ENCODE data around the gene UNC79. TPM values are rescaled to one million over a fixed set of nuclear protein-coding genes. Genes with fewer than 3 reads are reported as not detected.

The UNC79 gene
- polyA plus RNA-seq, 3 donors = 0.01 to 0.02 TPM; not detected in 1

- H2AFZ ChIP-seq (ENCODE audit: insufficient read depth, low read depth, low read length, poor library complexity, severe bottlenecking) = no peak overlapping the region
- no peaks in the 10 kb centered on the region for H3K4me1 ChIP-seq (ENCODE audit: control insufficient read depth in 1 of 2, insufficient read depth in 2 of 2, low read length in 2 of 2)
- H3K27me3 Mint-ChIP-seq (ENCODE audit: low read depth in 3 of 3) = peaks cover 4 to 9% (median 4%) of the 10 kb centered on the region in 3 donors
- DNase-seq = no peak
- no peaks in the 10 kb centered on the region for H3K27me3 ChIP-seq (ENCODE audit: control insufficient read depth in 2 of 2, insufficient read depth in 2 of 2, low read length in 2 of 2)
- H3K4me1 Mint-ChIP-seq = no peaks in the 10 kb centered on the region
- 74% methylated on average over 10 of the region's 11 CpGs for WGBS (ENCODE audit: insufficient coverage)
- no peak overlapping the region for H3K9ac ChIP-seq (ENCODE audit: insufficient read depth, low read length, poor library complexity, severe bottlenecking)
- no peaks in the 10 kb centered on the region for H3K79me2 ChIP-seq (ENCODE audit: insufficient read depth, low read length)
- intact Hi-C loops (cut with micrococcal nuclease) = no loop called here
- peaks cover 0 to 2% (median 0%) of the 10 kb centered on the region in 7 donors for H3K9me3 Mint-ChIP-seq
- H3K4me3 ChIP-seq (replicated peaks in 1 of 3; ENCODE audit: low read depth in 2 of 3, low read length in 3 of 3) = no peak overlapping the region
- no peaks in the 10 kb centered on the region for H3K36me3 ChIP-seq (replicated peaks in 1 of 2; ENCODE audit: control insufficient read depth in 1 of 2, insufficient read depth in 2 of 2, low read length in 2 of 2)
- H4K20me1 ChIP-seq (ENCODE audit: insufficient read depth, low read length) = no peaks in the 10 kb centered on the region
- no peak overlapping the region for H3K27ac Mint-ChIP-seq
- TF ChIP-seq, protein P1, sequence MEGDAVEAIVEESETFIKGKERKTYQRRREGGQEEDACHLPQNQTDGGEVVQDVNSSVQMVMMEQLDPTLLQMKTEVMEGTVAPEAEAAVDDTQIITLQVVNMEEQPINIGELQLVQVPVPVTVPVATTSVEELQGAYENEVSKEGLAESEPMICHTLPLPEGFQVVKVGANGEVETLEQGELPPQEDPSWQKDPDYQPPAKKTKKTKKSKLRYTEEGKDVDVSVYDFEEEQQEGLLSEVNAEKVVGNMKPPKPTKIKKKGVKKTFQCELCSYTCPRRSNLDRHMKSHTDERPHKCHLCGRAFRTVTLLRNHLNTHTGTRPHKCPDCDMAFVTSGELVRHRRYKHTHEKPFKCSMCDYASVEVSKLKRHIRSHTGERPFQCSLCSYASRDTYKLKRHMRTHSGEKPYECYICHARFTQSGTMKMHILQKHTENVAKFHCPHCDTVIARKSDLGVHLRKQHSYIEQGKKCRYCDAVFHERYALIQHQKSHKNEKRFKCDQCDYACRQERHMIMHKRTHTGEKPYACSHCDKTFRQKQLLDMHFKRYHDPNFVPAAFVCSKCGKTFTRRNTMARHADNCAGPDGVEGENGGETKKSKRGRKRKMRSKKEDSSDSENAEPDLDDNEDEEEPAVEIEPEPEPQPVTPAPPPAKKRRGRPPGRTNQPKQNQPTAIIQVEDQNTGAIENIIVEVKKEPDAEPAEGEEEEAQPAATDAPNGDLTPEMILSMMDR (IDR thresholded peaks at IDR 0.05) = no peak
- H3K36me3 Mint-ChIP-seq = no peaks in the 10 kb centered on the region
- H3K9me3 ChIP-seq (replicated peaks in 1 of 2; ENCODE audit: control insufficient read depth in 1 of 2, insufficient read depth in 1 of 2, low read length in 2 of 2) = no peaks in the 10 kb centered on the region
- no peak overlapping the region for H3K4me3 Mint-ChIP-seq
- no peak overlapping the region for H3K4me2 ChIP-seq (replicated peaks; ENCODE audit: extremely low read depth, low read length, poor library complexity, severe bottlenecking)
- no peak overlapping the region for H3K27ac ChIP-seq (ENCODE audit: low read depth in 1 of 2, low read length in 2 of 2)
Observed at GRCh38 chr14:93733231-93733630, 302.5 kb downstream of the UNC79 start.

- 80% methylated on average over 1 of the region's 6 CpGs for WGBS (ENCODE audit: insufficient coverage)
Observed at GRCh38 chr14:93733631-93734030, 302.9 kb downstream of the UNC79 start.

More at GRCh38 chr14:93733631-93734030, 302.9 kb downstream of the UNC79 start:
- H3K27ac Mint-ChIP-seq = no peak overlapping the region
- no peak for DNase-seq
- no peaks in the 10 kb centered on the region for H3K27me3 ChIP-seq (ENCODE audit: control insufficient read depth in 2 of 2, insufficient read depth in 2 of 2, low read length in 2 of 2)
- H3K36me3 Mint-ChIP-seq = no peaks in the 10 kb centered on the region
- H2AFZ ChIP-seq (ENCODE audit: insufficient read depth, low read depth, low read length, poor library complexity, severe bottlenecking) = no peak overlapping the region
- no peak overlapping the region for H3K4me3 ChIP-seq (replicated peaks in 1 of 3; ENCODE audit: low read depth in 2 of 3, low read length in 3 of 3)
- no peak overlapping the region for H3K9ac ChIP-seq (ENCODE audit: insufficient read depth, low read length, poor library complexity, severe bottlenecking)
- no peaks in the 10 kb centered on the region for H4K20me1 ChIP-seq (ENCODE audit: insufficient read depth, low read length)
- peaks cover 0 to 2% (median 0%) of the 10 kb centered on the region in 7 donors for H3K9me3 Mint-ChIP-seq
- no peaks in the 10 kb centered on the region for H3K9me3 ChIP-seq (replicated peaks in 1 of 2; ENCODE audit: control insufficient read depth in 1 of 2, insufficient read depth in 1 of 2, low read length in 2 of 2)
- no peaks in the 10 kb centered on the region for H3K4me1 Mint-ChIP-seq
- H3K4me2 ChIP-seq (replicated peaks; ENCODE audit: extremely low read depth, low read length, poor library complexity, severe bottlenecking) = no peak overlapping the region
- H3K4me3 Mint-ChIP-seq = no peak overlapping the region
- H3K4me1 ChIP-seq (ENCODE audit: control insufficient read depth in 1 of 2, insufficient read depth in 2 of 2, low read length in 2 of 2) = no peaks in the 10 kb centered on the region
- TF ChIP-seq, protein P1 (IDR thresholded peaks at IDR 0.05) = no peak
- intact Hi-C loops (cut with micrococcal nuclease) = no loop called here
- H3K79me2 ChIP-seq (ENCODE audit: insufficient read depth, low read length) = no peaks in the 10 kb centered on the region
- no peak overlapping the region for H3K27ac ChIP-seq (ENCODE audit: low read depth in 1 of 2, low read length in 2 of 2)
- no peaks in the 10 kb centered on the region for H3K36me3 ChIP-seq (replicated peaks in 1 of 2; ENCODE audit: control insufficient read depth in 1 of 2, insufficient read depth in 2 of 2, low read length in 2 of 2)
- peaks cover 4 to 9% (median 4%) of the 10 kb centered on the region in 3 donors for H3K27me3 Mint-ChIP-seq (ENCODE audit: low read depth in 3 of 3)

All from CD14-positive monocyte (primary cell).